ENCODE results near the gene DOHH.

DOHH gene

GRCh38 chr19:3505598-3506383 is 5.3 kb upstream of the DOHH start, which contains the start of gene FZR1:
FZR1 (plus strand) TSS chr19:3506311; CDS start chr19:3522990, 16,679 bp downstream.
- DNase-seq (ENCODE audit: low read depth, low spot score) = peak; percentile 86
- peak within 1 kb of the TSS; percentile 96 for H3K9ac ChIP-seq (ENCODE audit: insufficient read length)
- peaks cover 21% of the 10 kb centered on the region; the same call in 1 of the 2 replicates for H3K36me3 ChIP-seq (ENCODE audit: insufficient read depth, low read length)
- H3K27ac ChIP-seq = peak within 1 kb of the TSS; percentile 94
- peak within 1 kb of the TSS; percentile 93 for H3K4me3 ChIP-seq
- no peaks in the 10 kb centered on the region for H3K9me3 ChIP-seq (ENCODE audit: low read depth, low read length)
- TF ChIP-seq POLR2AphosphoS5 (IDR thresholded peaks at IDR 0.05; ENCODE audit: borderline replicate concordance, low read depth, low read length) (peak; percentile 66; the same call in 1 of the 2 replicates), FOXP2 (optimal IDR thresholded peaks at IDR 0.05; ENCODE audit: control extremely low read depth, extremely low read length, insufficient read depth) (peak; percentile 73), EZH2 (IDR thresholded peaks at IDR 0.05) (no peak)

- Histone ChIP-seq H3K36me3 (ENCODE audit: insufficient read depth, low read length) (peaks cover 12% of the 10 kb centered on the region; the same call in 1 of the 2 replicates), H3K27ac (peak overlapping the region; percentile 94), H3K9ac (ENCODE audit: insufficient read length) (no peak overlapping the region), H3K9me3 (ENCODE audit: low read depth, low read length) (no peaks in the 10 kb centered on the region), H3K4me3 (no peak overlapping the region)
- TF ChIP-seq FOXP2 (optimal IDR thresholded peaks at IDR 0.05; ENCODE audit: control extremely low read depth, extremely low read length, insufficient read depth) (no peak), EZH2 (IDR thresholded peaks at IDR 0.05) (no peak), POLR2AphosphoS5 (IDR thresholded peaks at IDR 0.05; ENCODE audit: borderline replicate concordance, low read depth, low read length) (no peak)
- no peak for DNase-seq (ENCODE audit: low read depth, low spot score)
Measured at GRCh38 chr19:3504735-3505134, 4.3 kb upstream of the DOHH start.

- H3K9me3 ChIP-seq (ENCODE audit: low read depth, low read length) = no peaks in the 10 kb centered on the region
- no peak overlapping the region for H3K9ac ChIP-seq (ENCODE audit: insufficient read length)
- no peak for DNase-seq (ENCODE audit: low read depth, low spot score)
- no peaks in the 10 kb centered on the region for H3K36me3 ChIP-seq (ENCODE audit: insufficient read depth, low read length)
- H3K4me3 ChIP-seq = no peak overlapping the region
- TF ChIP-seq FOXP2 (optimal IDR thresholded peaks at IDR 0.05; ENCODE audit: control extremely low read depth, extremely low read length, insufficient read depth) = no peak
- TF ChIP-seq EZH2 (IDR thresholded peaks at IDR 0.05) = no peak
- no peak for TF ChIP-seq POLR2AphosphoS5 (IDR thresholded peaks at IDR 0.05; ENCODE audit: borderline replicate concordance, low read depth, low read length)
- no peak overlapping the region for H3K27ac ChIP-seq
Measured at GRCh38 chr19:3503036-3503572, 2.6 kb upstream of the DOHH start.

GRCh38 chr19:3501780-3502179 is 1.3 kb upstream of the DOHH start:
- Histone ChIP-seq H3K9ac (ENCODE audit: insufficient read length) (no peak overlapping the region), H3K9me3 (ENCODE audit: low read depth, low read length) (no peaks in the 10 kb centered on the region), H3K4me3 (no peak overlapping the region), H3K36me3 (ENCODE audit: insufficient read depth, low read length) (peaks cover 4% of the 10 kb centered on the region; the same call in 1 of the 2 replicates), H3K27ac (no peak overlapping the region)
- no peak for DNase-seq (ENCODE audit: low read depth, low spot score)
- TF ChIP-seq EZH2 (IDR thresholded peaks at IDR 0.05) = no peak
- no peak for TF ChIP-seq POLR2AphosphoS5 (IDR thresholded peaks at IDR 0.05; ENCODE audit: borderline replicate concordance, low read depth, low read length)
- TF ChIP-seq FOXP2 (optimal IDR thresholded peaks at IDR 0.05; ENCODE audit: control extremely low read depth, extremely low read length, insufficient read depth) = no peak

DNA sequence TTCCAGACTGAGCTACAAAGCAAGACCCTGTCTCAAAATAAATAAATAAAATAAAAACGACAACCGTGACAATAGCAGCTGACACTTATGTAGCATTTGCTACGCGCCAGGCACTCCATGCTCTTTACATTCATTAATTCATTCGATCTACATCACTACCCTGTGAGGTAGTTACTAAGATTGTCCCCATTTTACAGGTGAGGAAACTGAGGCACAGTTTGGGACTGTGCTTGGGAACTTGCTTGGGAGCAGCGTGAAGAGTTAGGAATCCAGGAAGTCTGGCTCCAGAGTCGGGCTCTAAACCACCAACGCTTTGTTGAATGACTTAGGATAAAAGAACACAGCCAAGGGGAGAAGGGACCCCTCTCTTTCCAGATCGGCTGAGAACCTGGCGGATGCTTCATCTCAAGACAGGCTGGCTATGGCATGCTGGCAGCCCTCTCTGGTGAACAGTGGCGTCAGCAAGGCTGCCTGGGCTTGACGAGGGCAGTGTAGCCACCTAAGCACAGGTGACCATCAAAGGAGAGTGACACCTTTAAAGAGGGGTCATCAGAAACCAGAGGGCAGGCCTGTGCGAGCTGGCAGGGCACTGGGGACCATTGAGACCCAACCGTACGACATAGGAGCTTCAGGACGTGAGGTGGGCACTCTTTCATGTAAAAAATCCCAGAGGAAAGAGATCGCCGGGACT is 591 bp downstream of the DOHH start:
- H3K9me3 ChIP-seq (ENCODE audit: low read depth, low read length) = no peaks in the 10 kb centered on the region
- H3K27ac ChIP-seq = peak overlapping the region; percentile 100
- peak overlapping the region; percentile 97 for H3K4me3 ChIP-seq
- peaks cover 11% of the 10 kb centered on the region; the same call in 1 of the 2 replicates for H3K36me3 ChIP-seq (ENCODE audit: insufficient read depth, low read length)
- no peak for DNase-seq (ENCODE audit: low read depth, low spot score)
- TF ChIP-seq EZH2 (IDR thresholded peaks at IDR 0.05) (no peak), FOXP2 (optimal IDR thresholded peaks at IDR 0.05; ENCODE audit: control extremely low read depth, extremely low read length, insufficient read depth) (no peak), POLR2AphosphoS5 (IDR thresholded peaks at IDR 0.05; ENCODE audit: borderline replicate concordance, low read depth, low read length) (no peak)
- H3K9ac ChIP-seq (ENCODE audit: insufficient read length) = peak overlapping the region; percentile 100

DNA sequence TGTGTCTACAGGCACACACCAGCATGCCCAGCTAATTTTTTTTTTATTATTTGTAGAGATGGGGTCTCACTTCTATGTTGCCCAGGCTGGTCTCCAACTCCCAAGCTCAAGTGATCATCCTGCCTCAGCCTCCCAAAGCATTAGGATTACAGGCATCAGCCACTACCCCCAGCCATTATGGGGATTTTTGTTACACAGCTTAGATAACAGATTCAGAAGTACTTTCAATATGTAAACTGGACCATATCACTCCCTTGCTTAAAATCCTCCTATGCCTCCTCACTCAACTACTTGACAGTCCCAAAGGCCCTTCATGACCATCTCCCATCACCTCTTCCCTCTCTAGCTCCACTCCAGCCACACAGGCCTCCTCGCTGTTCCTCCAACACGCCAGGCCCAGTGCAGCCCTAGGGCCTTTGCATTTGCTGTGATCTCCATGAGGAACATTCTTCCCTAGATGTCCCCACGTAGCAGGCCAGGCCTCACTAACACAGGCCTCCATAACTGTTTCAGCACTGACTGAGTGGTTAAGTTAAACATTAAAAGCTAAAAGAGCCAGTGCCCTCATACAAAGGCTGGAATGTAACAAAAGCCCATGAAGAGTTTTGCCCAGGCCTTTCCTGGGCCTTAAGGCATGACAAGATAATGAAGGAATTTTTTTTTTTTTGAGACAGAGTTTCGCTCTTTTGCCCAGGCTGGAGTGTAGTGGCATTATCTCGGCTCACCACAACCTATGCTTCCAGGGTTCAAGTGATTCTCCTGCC is 2.5 kb downstream of the DOHH start:
- no peaks in the 10 kb centered on the region for H3K9me3 ChIP-seq (ENCODE audit: low read depth, low read length)
- no peak overlapping the region for H3K27ac ChIP-seq
- H3K4me3 ChIP-seq = no peak overlapping the region
- H3K36me3 ChIP-seq (ENCODE audit: insufficient read depth, low read length) = peaks cover 16% of the 10 kb centered on the region; the same call in 1 of the 2 replicates
- TF ChIP-seq EZH2 (IDR thresholded peaks at IDR 0.05) = no peak
- TF ChIP-seq FOXP2 (optimal IDR thresholded peaks at IDR 0.05; ENCODE audit: control extremely low read depth, extremely low read length, insufficient read depth) = no peak
- no peak for TF ChIP-seq POLR2AphosphoS5 (IDR thresholded peaks at IDR 0.05; ENCODE audit: borderline replicate concordance, low read depth, low read length)
- DNase-seq (ENCODE audit: low read depth, low spot score) = no peak
- H3K9ac ChIP-seq (ENCODE audit: insufficient read length) = no peak overlapping the region

DNA sequence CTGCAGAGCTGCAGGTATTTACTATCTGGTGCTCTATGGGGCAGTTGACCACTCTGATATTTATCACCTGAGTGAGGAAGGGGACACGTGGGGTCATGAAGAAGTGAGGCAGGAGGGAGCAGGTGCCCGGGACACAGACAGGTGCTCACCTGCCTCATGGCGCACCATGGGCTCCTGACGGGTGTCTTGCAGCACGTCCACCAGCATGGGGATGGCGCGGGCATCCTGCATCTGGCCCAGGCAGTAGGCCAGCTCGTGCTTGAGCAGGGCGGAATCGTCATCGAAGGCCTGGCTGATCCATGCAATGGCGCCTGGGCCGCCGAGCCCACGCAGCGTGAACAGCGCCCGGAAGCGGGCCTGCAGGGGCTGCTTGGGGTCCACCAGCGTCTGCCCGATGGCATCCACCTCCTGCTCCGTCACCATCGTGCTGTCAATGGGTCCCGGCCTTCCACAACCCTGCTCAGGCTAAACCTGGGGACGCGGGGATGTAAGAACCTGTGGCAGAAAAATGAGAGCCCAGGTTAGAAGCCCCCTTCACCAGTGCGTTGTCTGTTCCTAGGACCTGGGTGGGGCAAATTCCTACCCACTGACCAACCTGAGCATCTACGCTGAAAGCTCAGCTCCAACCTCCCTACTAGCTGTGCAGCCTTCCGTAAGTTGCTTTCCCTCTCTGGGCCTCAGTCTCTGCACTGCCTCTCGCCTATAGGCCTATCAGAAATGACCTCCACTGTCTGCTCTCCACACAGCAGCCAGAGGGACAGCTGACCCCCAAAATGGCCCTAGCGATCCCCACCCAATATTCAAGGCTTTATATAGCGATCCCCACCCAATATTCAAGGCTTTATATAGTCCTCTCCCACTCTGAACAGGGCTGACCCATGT is 3.8 kb downstream of the DOHH start:
- TF ChIP-seq POLR2AphosphoS5 (IDR thresholded peaks at IDR 0.05; ENCODE audit: borderline replicate concordance, low read depth, low read length) = no peak
- TF ChIP-seq FOXP2 (optimal IDR thresholded peaks at IDR 0.05; ENCODE audit: control extremely low read depth, extremely low read length, insufficient read depth) = no peak
- TF ChIP-seq EZH2 (IDR thresholded peaks at IDR 0.05) = no peak
- Histone ChIP-seq H3K36me3 (ENCODE audit: insufficient read depth, low read length) (peaks cover 23% of the 10 kb centered on the region; the same call in 1 of the 2 replicates), H3K4me3 (no peak overlapping the region), H3K9ac (ENCODE audit: insufficient read length) (no peak overlapping the region), H3K9me3 (ENCODE audit: low read depth, low read length) (no peaks in the 10 kb centered on the region), H3K27ac (no peak overlapping the region)
- DNase-seq (ENCODE audit: low read depth, low spot score) = no peak
